ENCODE measurements around the gene CDC73. TPM values are rescaled to one million over a fixed set of nuclear protein-coding genes. Genes with fewer than 3 reads are reported as not detected.

The CDC73 gene
- total and polyA plus RNA-seq, 2 donors (not counting 3 experiments of a cell fraction or from before 2014, with no cell fraction given) = 9.9 to 55.8 TPM

- Histone ChIP-seq H3K79me2 (ENCODE audit: control insufficient read depth, insufficient read depth, low read length) (peaks cover 59% of the 10 kb centered on the region), H2AFZ (ENCODE audit: low read depth, low read length) (no peak overlapping the region), H3K4me3 (replicated peaks in 1 of 3; ENCODE audit: insufficient read depth in 1 of 3, low read depth in 1 of 3, low read length in 3 of 3) (no peak overlapping the region), H3K36me3 (ENCODE audit: control insufficient read depth in 2 of 2, extremely low read depth in 1 of 2, insufficient read depth in 2 of 2, low read length in 2 of 2) (peaks cover 4% of the 10 kb centered on the region in 2 experiments), H3K27ac (ENCODE audit: insufficient read depth, low read depth, low read length) (no peak overlapping the region), H3K4me2 (ENCODE audit: insufficient read depth, low read length) (no peak overlapping the region), H3K9me3 (replicated peaks; ENCODE audit: control insufficient read depth, insufficient read depth, low read length) (no peaks in the 10 kb centered on the region), H4K20me1 (replicated peaks; ENCODE audit: control insufficient read depth, extremely low read depth, insufficient read depth, low read length) (peaks cover 5% of the 10 kb centered on the region), H3K27me3 (ENCODE audit: control insufficient read depth in 2 of 2, insufficient read depth in 2 of 2, low read length in 2 of 2) (no peaks in the 10 kb centered on the region), H3K4me1 (ENCODE audit: control insufficient read depth, extremely low read depth, insufficient read depth, low read length) (peaks cover 20% of the 10 kb centered on the region), H3K9ac (replicated peaks; ENCODE audit: extremely low read depth, insufficient read depth, low read length) (no peak overlapping the region), H3K9me1 (replicated peaks; ENCODE audit: control insufficient read depth, extremely low read depth, insufficient read depth, low read length) (no peaks in the 10 kb centered on the region)
- POLR2A ChIA-PET = interaction anchor here (0.6 kb wide), 1 partner anchor 11 kb away, joined by 4 read pairs; no protein-coding TSS in a partner anchor
- intact Hi-C loops (cut with micrococcal nuclease) = loop anchor here (10.0 kb wide), 1 partner anchor 171 kb away; no protein-coding TSS in a partner anchor
- FAIRE-seq (no peak), DNase-seq (ENCODE audit: low read depth, low spot score) (no peak)
- CTCF ChIA-PET = interaction anchor here (2.1 kb wide), 1 partner anchor 18 kb away, joined by 5 read pairs; no protein-coding TSS in a partner anchor
- no TSS peak for BruUV-seq (replicated peaks)
- dilution Hi-C loops (cut with MboI; ENCODE audit: extremely low pct_ligation_motif_present, low sequenced_read_pairs) = no loop called here
- TF ChIP-seq MYC (IDR thresholded peaks at IDR 0.05; ENCODE audit: low read depth, low read length) (no peak), POLR2AphosphoS5 (IDR thresholded peaks at IDR 0.05; ENCODE audit: insufficient read depth, low read depth, low read length) (no peak), CTCF (IDR thresholded peaks at IDR 0.05; ENCODE audit: extremely low read depth in 1 of 2, insufficient read depth in 1 of 2, low read depth in 1 of 2, low read length in 2 of 2) (no peak), MAX (IDR thresholded peaks at IDR 0.05; ENCODE audit: insufficient read depth, insufficient read length) (no peak)
Measured at GRCh38 chr1:193125369-193125768, 3.5 kb downstream of the CDC73 start.

GRCh38 chr1:193131266-193131860 lies 9.5 kb downstream of the CDC73 start:
- Histone ChIP-seq H3K27me3 (ENCODE audit: control insufficient read depth in 2 of 2, insufficient read depth in 2 of 2, low read length in 2 of 2) (no peaks in the 10 kb centered on the region), H2AFZ (ENCODE audit: low read depth, low read length) (no peak overlapping the region), H3K9me3 (replicated peaks; ENCODE audit: control insufficient read depth, insufficient read depth, low read length) (no peaks in the 10 kb centered on the region), H3K27ac (ENCODE audit: insufficient read depth, low read depth, low read length) (no peak overlapping the region), H3K4me3 (replicated peaks in 1 of 3; ENCODE audit: insufficient read depth in 1 of 3, low read depth in 1 of 3, low read length in 3 of 3) (no peak overlapping the region), H3K36me3 (ENCODE audit: control insufficient read depth in 2 of 2, extremely low read depth in 1 of 2, insufficient read depth in 2 of 2, low read length in 2 of 2) (peaks cover 13 to 17% of the 10 kb centered on the region in 2 experiments), H4K20me1 (replicated peaks; ENCODE audit: control insufficient read depth, extremely low read depth, insufficient read depth, low read length) (no peaks in the 10 kb centered on the region), H3K9me1 (replicated peaks; ENCODE audit: control insufficient read depth, extremely low read depth, insufficient read depth, low read length) (no peaks in the 10 kb centered on the region), H3K4me1 (ENCODE audit: control insufficient read depth, extremely low read depth, insufficient read depth, low read length) (no peaks in the 10 kb centered on the region), H3K79me2 (ENCODE audit: control insufficient read depth, insufficient read depth, low read length) (peaks cover 44% of the 10 kb centered on the region), H3K9ac (replicated peaks; ENCODE audit: extremely low read depth, insufficient read depth, low read length) (no peak overlapping the region), H3K4me2 (ENCODE audit: insufficient read depth, low read length) (no peak overlapping the region)
- BruUV-seq (replicated peaks) = no TSS peak
- TF ChIP-seq MAX (IDR thresholded peaks at IDR 0.05; ENCODE audit: insufficient read depth, insufficient read length) (no peak), JUN (IDR thresholded peaks at IDR 0.05; ENCODE audit: borderline replicate concordance, insufficient read depth, insufficient read length, low read depth) (no peak)
- intact Hi-C loops (cut with micrococcal nuclease) (no loop called here), dilution Hi-C loops (cut with MboI; ENCODE audit: extremely low pct_ligation_motif_present, low sequenced_read_pairs) (no loop called here)
- ChIA-PET CTCF (no interaction called here), POLR2A (no interaction called here)
- no peak for DNase-seq (ENCODE audit: low read depth, low spot score)
- FAIRE-seq = no peak
